Retinal pigment epithelial cell (primary cell): ENCODE results near the gene FABP6.

Source experiments
- DNase-seq: peaks from one replicate; pipeline ENCODE4 v3.0.0-alpha.2; 2010; ENCODE audit warnings: low read depth
- H3K4me3 ChIP-seq: 2 replicates; pipeline ENCODE4 v1.5.1; 2011; ENCODE audit warnings: mild to moderate bottlenecking, low read length, control low read depth, moderate library complexity
- CTCF ChIP-seq: conservative IDR thresholded peaks from 2 replicates; pipeline ENCODE4 v1.5.1; 2011; ENCODE audit warnings: low read depth, low read length, control low read depth, inconsistent platforms

FABP6 gene

DNA sequence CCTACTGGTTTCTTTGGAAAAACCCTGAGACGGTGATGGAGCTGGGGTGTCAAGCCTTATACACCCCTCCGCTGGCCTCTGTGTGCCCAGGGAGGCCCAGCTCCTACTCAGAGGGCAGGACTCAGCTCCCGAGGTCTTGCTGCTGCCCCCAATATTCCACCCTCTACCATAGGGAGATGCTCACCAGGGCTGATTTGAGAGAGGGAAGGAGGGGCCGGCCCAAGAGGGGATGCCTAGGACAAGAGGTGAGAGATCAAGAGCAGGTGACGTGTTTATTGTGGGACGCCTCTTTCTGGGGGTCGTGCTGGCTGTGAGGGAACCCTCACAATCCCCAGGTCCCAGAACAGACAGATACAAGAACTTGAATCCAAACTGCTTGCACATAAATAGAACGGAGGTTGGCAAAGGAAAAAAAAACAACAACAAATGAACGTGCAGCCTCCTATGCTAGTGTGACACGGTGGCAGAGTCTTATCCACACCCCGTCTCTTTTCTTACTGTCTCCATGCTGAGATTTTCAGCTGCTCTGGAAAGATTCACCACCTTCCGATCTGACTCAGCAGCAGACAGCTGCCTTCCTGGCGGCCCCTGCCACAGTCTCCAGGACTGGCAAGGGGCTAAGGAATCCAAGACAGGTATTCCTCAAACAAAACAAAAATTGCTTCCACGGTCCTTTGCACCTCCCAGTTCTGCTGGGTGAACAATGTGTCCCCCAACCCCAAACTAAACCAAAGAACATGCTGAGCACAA is 22.3 kb downstream of the FABP6 start:
- H3K4me3 ChIP-seq, result no peak overlapping the region
- no peak for TF ChIP-seq CTCF
- DNase-seq, result no peak

GRCh38 chr5:160252916-160253315 is 23.6 kb downstream of the FABP6 start:
- no peak for TF ChIP-seq CTCF
- H3K4me3 ChIP-seq, result no peak overlapping the region
- DNase-seq, result no peak

DNA sequence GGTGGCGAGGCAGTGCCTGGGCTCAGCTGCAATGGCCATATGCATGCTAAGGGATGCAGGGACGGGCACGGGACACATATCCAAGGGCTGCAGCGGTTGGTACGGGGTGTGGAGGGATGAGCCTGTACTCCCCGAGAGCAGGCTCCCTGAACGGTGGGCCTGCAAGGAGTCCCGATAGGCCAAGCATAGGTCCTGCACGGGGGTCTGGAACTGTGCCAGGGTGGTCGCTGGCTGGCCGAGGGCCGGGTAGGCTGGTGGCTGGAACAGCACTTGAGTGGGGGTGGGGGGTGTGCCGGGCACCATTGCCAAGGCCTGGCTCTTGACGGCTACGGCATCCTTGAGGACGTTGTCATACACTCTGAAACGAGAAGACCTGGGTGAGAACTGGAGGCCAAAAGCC is 24.1 kb downstream of the FABP6 start:
- H3K4me3 ChIP-seq, result no peak overlapping the region
- no peak for DNase-seq
- no peak for TF ChIP-seq CTCF

GRCh38 chr5:160254706-160255105 is 25.4 kb downstream of the FABP6 start:
- no peak for DNase-seq
- no peak for TF ChIP-seq CTCF
- H3K4me3 ChIP-seq, result no peak overlapping the region

GRCh38 chr5:160259341-160259740 is 30.0 kb downstream of the FABP6 start:
- no peak for DNase-seq
- no peak overlapping the region for H3K4me3 ChIP-seq
- no peak for TF ChIP-seq CTCF

DNA sequence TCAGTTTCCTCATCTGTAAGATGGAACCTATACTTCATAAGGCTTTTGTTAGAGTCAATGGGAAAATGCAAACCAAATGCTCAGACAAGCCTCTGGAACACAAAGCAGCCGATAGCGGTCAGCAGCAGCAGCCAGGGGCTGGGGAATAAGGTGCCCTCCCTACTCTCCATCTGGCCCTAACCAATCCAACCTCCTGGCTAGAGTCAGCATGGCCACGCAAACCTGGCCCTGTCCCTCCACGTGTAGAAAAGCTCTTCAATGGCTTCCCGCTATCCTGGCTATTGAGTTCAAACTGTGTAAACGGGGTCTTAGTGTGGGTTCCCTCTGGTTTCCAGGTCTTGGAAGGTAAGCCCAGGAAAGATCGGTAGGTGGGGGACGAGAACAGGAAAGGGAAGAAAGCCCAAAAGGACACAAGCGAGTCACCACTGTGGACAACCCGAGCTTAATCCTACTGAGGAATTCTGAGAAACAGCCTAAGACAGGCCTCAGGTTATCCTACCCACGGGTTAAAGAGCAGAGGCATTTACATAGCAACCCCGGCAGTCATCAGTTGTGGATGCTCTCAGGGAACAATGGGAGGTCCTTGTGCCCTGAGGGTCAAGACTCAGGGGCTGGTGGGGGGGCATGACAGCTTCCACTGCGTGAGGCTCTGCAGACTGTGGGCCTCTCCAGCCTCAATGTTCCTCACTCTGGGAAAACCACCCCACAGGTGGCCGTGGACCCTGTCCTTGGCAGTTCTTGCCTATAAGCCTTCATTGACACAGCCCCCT is 30.9 kb downstream of the FABP6 start:
- peak; percentile 13 for DNase-seq
- H3K4me3 ChIP-seq, result no peak overlapping the region
- no peak for TF ChIP-seq CTCF
